Activated naive CD4-positive, alpha-beta T cell treated with Interleukin-2 at 50 U/mL for 16 hours (primary cell): ENCODE data around the gene HYCC2.

Source experiments
- DNase-seq: peaks from one replicate; pipeline ENCODE4 v3.0.0-alpha.2; 2020

The HYCC2 gene

DNA sequence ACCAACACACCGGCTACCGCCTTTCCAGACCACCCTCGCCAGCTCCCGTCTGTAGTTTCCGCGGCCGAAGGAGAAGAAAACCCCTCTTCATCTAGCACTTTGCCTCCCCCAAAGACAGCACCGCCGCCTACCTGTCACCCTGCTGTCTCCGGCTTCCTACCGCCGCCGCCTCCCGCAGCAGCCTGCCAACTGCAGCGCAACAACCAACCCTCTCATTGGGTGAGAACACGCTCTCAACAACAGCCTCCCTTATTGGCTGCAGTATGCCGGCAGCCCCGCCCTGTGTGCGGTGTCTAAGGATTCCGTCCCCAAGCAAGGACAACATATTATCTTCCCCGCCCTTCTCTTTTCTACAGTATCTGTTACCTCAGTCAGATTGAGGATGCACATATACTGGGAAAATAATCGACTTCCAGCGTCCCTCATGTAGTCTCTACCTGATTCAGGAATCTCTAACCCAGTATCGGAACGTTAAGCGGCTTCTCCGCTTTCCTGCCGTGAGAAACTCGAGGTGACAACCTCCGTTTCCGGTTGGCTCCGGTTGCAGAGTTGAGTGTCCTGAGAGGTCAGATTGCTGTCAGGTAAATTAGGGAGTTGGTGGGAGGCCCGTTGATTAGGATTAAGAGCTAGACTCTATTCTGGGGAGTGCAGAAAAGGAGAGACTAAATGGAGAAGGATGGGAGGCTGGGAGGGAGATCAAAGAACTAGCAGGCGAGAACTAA, at the start of gene HYCC2, which contains the start of gene NDUFB3:
Gene HYCC2, minus strand, starts transcription at position 193 of the 722 bp plus-strand sequence. CDS start 47,662 bp downstream, outside the sequence.
Gene NDUFB3, plus strand, starts transcription at position 523 of the 722 bp plus-strand sequence. CDS start 6,882 bp downstream, outside the sequence.
- DNase-seq = peak; percentile 91

DNA sequence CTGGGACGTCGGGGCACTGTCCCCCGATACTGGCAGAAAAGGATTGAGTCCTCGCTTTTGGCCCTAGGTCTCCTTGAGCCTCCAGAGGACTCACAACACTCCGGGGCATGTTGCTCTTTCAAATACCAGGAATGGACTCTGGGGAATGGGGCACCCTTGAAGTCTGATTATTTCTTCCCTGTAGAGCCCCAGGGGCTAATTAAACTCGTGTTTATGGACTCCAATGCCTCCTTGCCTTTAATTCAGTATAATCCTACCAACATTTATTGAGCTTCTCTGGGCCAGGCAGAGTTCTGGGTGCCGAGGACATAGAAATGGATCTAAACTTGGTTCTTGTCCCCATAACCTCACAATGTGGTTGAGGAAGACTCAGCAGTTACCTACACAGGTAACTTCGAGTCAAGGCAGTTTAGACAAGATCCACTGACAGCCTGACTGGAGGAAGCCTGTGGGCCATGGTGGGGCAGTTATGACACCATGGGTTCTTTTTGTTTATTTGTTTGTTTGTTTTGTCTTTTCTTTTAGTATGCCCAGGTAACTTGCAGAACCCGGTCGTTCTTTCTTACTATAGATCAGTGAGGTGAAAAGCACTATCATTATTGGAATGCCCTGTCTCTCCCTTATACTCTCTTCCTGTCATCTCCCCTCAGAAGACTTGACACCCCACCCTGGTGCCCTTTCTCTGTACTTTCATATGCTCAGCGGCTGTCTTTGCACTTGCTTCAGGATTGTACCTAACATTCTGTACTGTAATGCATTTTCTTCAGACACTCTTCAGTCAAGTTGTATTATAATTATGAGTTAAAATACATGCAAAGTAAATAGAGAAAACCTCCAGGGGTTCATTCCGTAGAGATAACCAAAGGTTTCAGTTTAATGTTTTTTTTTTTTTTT, 47.7 kb upstream of the HYCC2 start:
- no peak for DNase-seq

DNA sequence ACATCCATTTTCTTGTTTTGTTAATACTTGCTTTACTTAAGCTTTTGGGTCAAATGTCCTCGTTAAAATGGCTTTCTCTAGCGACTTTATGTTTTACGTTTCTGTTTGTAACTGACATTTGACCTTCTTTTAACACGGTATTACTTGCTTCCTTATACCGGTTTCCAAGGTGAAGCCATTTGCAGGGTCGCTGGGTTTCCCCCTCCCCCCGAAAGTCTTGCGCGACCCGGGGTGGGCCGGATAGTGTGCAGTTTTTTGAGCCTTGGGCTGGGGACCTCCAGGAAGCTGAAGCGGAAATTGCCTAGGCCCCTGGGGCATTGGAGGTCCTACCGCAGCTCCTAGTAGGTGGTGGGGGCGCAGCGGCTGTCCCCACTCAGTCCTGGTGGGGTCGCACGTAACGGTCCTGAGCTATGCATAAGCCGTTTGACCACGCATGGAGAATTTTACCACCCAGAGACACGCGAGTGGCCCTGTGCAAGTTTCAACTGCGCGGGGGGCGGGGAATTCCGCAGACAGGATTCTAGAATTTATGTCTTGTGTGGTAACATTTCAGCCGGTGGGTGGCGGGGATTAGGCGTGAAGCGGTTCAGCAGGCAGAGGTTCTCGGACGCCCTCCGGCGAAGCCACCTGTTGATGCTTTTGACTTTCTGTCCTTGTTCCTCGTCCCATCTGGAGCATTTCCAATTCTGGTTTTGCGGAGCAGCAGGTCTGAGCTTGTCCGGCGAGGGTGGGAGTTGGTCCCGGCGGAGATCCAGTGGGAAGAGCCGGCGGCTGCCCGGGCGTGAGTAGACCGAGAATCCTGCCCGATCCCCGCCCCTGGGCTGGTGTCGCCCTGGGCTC, 46.9 kb upstream of the HYCC2 start:
- peak; percentile 89 for DNase-seq

DNA sequence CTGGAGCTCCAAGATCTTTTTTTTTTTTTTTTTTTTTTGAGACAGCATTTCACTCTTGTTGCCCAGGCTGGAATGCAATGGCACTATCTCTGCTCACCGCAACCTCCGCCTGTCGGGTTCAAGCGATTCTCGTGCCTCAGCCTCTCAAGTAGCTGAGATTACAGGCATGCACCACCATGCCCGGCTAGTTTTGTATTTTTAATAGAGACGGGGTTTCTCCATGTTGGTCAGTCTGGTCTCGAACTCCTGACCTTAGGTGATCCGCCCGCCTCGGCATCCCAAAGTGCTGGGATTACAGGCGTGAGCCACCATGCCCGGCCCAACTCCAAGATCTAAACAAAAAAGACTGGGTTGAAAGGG, 46.2 kb upstream of the HYCC2 start:
- peak; percentile 54 for DNase-seq

DNA sequence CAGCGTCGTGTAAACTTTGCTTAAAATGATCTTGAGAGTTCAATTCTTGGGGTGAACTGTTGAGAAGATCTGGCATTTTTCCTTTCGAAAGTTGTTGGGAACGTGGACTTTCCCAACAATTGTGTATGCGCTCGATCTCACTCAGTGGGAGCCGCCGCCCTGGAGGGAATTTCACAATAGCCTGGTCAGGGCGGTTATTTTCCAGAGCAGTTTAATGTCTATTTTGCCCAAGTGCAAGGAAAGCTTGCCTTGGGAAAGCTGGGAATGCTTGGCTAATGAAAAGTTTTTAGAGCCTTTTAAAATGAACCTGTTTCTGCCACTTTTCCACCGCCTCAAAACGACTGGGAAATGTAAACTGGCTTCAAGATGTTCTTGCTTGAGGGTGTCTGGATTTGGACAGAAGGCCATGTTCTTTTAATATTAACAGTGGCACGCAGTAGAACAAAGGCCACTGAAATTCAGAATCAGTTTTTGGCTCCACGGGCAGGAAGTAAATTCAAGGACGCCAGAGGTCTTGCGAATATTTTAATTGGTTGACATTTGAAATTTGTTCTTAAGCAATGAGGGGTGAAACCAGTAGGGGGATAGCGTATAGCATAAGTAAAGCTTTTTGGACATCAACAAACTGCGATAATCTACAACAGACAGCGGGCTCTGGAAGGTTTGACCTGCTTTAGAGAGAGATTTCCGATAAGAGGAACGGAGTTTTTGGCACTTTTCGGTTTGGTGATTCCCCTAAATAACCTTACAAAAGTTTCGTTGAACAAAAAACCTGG, 45.7 kb upstream of the HYCC2 start:
- peak; percentile 41 for DNase-seq

DNA sequence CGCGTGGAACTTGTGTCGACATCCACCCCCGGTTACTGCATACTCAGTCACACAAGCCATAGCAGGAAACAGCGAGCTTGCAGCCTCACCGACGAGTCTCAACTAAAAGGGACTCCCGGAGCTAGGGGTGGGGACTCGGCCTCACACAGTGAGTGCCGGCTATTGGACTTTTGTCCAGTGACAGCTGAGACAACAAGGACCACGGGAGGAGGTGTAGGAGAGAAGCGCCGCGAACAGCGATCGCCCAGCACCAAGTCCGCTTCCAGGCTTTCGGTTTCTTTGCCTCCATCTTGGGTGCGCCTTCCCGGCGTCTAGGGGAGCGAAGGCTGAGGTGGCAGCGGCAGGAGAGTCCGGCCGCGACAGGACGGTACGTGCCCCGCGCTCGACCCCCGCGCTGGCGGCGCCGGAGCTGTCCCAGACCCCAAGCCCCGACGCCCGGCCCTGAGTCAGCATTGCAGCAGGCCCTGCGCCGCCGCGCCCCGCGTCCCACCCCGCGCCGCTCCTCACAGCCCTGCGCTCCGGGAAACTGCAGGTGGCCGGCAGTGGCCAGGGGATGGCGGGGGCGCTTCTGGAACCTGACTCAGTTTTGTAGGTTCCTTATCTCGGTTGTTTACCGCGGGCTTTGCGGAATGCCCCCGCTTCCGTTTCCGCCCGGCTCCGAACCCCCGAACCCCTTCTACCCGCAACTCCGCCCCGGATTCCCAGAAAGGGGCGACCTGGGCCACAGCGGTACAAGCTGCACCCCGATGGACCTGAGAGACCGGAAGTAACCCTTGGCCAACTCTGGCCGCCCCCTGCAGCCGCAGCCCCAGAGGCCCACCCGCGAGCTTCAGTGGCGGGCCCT, 44.9 kb upstream of the HYCC2 start, which contains the start of gene CFLAR:
Gene CFLAR, plus strand, starts transcription at position 50 of the 844 bp plus-strand sequence. CDS start 13,702 bp downstream, outside the sequence.
- peak; percentile 85 for DNase-seq

DNA sequence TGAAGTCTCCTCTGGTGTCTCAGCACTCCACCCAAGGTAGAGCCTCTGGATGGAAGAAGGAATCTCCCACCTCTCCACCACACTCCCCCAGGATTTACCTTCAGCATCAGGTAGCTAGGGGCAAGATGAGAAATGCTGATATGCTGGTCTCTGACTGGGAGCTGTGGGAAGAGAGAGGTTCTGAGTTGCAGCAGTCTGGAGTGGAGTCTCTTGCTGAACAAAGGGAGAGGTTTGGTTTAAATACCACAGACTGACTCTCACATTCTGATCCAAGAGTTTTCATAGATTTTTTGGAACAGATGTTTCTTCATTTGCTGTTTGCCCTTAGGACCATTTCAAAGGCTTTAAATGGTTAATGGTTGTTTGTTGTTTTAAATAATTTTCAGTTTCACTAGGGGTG, 43.4 kb upstream of the HYCC2 start:
- no peak for DNase-seq

DNA sequence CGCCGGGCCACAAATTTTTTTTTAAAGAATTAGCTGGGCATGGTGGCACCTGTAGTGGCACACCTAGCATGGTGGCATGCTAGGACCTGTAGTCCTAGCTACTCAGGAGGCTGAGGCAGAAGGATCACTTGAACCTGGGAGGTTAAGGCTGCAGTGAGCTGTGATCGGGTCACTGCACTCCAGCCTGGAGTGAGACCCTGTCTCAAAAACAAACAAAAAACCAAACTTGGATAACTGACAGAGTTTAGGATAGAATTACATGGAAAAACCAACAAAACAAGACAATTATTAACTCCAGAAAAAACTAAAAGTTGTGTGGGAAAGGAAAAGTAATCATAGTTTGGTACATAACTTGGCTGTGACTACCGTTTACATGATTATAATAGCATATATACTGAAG, 42.9 kb upstream of the HYCC2 start:
- DNase-seq = no peak

DNA sequence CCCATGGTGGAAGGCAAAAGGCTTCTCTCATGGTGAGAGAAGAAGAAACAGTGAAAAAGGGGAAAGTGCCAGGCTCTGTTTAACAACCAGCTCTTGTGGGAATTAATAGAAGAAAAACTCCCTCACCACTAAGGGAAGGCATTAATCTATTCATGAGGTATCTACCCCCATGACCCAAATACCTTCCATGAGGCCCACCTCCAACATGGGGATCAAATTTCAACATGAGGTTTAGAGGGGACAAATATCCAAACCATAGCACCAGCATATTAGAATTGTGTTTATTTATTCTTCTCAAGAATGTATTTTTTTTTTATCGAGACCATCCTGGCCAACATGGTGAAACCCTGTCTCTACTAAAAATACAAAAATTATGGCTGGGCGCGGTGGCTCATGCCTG, 39.6 kb upstream of the HYCC2 start:
- no peak for DNase-seq

DNA sequence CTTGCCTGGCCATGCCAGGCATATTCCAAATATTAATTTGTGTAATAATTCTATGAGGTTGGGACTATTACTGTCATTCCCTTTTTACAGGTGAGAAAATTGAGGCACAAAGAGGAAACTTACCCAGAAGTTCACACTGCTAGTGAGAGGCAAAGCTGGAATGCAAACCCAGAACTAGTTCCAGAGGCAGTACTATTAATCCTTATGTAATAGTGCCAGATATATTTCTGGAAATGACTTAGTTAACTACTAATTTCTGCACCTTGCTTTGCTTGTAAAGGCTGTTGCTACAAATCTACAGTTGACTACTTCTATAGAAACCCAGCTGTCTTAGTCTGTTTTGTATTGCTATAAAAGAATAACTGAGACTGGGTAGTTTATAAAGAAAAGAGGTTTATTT, 39.1 kb upstream of the HYCC2 start:
- no peak for DNase-seq

DNA sequence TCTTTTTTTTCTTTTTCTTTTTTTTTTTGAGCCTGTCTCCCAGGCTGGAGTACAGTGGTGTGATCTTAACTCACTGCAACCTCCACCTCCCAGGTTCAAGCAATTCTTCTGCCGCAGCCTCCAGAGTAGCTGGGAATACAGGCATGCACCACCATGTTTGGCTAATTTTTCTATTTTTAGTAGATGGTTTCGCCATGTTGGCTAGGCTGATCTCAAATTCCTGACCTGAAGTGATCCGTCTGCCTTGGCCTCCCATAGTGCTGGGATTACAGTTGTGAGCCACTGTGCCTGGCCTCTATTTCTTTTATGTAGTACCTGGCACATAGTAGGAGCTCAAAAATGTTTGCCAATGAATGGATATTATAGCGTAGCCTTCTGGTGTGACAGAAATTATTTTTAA, 37.7 kb upstream of the HYCC2 start:
- DNase-seq = no peak

DNA sequence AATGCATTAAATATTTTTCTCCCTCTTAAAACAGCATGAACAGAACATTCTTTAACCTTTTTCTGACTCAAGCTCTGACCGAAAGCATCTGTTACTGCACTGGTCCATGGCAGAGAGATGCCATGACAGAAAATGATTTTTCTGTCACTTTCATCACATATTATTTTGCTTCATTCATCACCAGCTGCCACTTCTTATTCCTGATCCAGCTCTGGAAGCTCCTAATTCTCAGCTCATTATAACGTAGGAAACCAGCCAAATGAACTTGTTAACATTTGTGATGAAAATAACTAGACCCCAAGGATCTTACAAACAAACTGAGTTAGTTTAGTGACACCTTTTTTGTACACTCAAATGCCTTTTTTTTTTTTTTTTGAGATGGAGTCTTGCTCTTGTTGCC, 36.9 kb upstream of the HYCC2 start:
- DNase-seq = no peak

DNA sequence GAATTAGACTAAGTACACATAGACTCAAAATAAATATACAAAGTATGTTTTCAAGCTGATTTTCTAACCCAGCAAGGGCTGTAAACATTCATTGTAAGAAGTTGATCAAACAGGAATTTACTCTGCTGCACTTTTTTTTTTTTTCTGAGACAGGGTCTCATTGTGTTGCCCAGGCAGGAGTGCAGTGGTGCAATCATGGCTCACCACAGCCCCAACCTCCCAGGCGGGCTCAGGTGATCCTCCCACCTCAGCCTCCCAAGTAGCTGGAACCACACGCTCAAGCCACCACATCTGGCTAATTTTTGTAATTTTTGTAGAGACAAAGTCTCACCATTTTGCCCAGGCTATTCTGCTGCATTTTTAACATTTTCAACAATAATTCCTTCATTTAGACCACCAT, 36.2 kb upstream of the HYCC2 start:
- DNase-seq = no peak

DNA sequence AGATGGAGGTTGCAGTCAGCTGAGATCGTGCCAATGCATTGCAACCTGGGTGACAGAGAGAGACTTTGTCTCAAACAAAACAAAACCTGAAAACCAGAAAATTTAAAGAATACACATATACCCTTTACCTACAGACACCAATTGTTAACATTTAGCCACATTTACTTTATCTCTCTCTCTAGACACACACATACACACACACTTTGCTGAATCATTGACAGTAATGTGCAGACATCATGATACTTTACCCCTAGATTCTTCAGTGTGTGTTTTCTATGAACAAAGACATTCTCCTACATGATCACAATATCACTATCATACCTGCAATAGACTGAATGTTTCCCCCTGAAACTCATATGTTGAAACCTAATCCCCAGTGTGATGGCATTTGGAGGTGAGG, 34.3 kb upstream of the HYCC2 start:
- no peak for DNase-seq

DNA sequence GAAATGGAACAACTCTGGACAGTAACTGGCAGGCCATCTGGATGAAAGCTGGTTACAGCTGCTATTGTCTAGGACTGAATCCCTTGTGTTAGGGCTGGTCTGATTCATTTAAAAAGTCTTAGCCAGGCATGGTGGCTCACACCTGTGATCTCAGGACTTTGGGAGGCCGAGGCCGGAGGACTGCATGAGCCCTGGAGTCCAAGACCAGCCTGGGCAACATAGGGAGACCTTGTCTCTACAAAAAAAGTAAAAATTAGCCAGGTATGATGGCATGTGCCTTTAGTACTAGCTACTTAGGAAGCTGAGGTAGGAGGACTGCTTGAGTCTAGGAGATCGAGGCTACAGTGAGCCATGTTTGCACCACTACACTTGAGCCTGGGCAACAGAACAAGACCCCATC, 29.0 kb upstream of the HYCC2 start:
- DNase-seq = no peak

DNA sequence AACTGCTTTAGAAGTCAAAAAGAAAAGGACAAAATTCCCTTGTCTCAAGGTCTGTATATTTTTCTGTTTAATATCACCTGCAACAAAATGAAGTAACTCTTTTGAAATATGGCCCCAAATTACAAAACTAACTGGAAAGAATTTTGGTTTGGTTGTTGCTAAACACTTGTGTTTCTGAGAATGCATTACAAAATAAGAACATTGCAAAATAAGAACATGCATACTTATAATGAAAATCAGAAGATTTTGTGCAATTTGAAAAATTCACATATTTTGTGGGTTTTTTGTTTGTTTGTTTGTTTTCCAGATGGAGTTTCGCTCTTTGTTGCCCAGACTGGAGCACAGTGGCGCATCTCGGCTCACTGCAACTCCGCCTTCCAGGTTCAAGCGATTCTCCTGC, 22.1 kb upstream of the HYCC2 start:
- no peak for DNase-seq

DNA sequence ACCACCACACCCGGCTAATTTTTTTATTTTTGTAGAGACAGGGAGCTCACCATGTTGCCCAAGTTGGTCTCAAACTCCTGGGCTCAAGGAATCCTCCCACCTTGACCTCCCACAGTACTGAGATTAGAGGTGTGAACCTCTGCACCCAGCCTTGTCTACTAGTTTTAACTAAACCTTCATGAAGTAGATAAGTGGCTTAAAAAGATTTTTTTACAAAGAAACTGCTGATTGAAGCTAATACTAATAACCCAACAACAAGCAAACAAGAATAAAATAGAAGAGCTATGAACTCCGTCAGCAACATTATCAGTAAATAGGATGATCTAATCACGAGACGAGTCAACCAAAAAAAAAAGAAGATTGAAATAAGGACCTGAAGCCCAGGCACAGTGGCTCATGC, 19.1 kb upstream of the HYCC2 start:
- DNase-seq = no peak

DNA sequence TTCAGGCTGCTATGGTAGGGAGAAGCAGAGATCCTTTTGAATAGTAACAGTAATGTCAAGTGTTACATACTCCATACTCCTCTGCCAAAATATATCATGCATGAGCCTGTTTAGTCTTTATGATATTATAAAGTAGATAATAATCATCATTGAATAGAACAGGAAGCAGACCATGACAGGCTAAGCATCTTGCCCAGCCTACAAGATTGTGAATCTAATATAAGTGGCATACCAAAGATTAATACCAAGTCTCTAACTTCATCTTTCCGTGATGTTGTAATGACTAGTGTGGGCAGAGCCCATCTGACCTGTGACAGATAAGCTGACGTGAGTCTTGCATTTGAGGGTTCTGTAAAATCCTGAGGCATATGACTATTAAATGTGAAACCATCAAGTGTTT, 13.4 kb upstream of the HYCC2 start:
- no peak for DNase-seq

DNA sequence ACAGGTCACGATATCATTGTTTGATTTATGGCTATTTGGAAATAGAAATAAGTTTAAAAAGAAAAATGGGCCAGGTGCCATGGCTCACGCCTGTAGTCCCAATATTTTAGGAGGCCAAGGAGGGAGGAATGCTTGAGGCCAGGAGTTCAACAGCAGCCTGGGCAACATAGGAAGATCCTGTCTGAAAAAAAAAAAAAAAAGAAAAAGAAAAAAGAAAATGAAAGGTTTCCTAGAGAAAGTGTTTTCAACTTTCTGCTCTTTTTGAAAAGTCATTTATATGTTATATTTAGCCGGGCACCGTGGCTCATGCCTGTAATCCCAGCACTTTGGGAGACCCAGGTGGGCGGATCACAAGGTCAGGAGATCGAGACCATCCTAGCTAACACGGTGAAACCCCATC, 3.5 kb upstream of the HYCC2 start:
- DNase-seq = no peak

DNA sequence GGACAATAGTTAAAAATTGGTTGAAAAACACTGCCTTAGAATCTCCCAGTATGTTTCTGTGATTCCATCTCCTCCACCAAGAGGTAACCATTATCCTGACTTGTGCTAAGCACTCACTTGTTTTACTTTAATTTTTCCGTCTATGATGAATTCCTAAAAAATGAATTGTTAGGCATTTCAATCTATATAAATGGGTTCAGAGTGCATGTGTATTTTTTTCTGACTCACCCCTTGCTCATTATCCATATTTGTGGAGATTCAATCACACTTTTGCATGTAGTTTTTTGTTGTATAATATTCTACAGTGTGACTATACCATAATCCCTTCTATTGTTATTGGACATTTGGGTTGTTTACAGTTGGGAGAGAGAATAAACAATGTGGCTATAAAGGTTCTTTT, 1.6 kb upstream of the HYCC2 start:
- no peak for DNase-seq

DNA sequence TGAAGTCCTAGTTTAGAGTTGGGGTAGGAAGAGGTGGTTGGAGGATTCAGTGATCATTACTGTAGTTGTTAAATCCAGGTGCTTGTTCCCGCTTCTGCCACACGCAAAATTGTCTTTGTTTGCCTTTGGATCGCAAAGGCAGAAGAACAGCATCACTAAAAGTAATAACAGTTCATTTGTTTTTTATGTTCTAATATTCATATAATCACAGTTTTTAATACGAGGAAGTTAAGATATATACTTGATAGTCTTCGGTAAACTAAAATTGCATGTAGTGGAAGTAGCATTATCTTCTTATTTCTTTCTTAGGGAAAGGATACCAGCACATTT, 695 bp upstream of the HYCC2 start:
- DNase-seq = no peak
